ENCODE data around the gene FOXN3.

DNA sequence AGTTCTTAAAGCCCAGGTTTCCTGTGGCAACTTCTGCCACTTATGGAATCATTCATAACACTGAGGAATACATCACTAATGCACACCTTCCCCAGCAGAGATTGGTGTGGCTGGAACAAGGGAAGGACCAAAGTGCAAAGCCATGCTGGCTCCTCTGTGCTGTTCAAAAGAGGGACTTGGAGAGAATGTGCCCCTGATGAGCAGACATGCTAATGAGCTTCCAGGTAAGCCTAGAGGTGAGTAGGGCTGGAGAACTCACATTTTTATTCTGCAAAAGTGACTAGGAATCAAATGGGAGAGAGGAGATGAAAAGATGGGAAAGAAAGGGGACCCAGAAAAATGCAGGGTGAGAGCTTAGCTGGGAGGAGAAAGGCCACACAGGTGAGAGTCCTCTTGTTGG is 302.9 kb downstream of the FOXN3 start:
- TF ChIP-seq, protein P1, sequence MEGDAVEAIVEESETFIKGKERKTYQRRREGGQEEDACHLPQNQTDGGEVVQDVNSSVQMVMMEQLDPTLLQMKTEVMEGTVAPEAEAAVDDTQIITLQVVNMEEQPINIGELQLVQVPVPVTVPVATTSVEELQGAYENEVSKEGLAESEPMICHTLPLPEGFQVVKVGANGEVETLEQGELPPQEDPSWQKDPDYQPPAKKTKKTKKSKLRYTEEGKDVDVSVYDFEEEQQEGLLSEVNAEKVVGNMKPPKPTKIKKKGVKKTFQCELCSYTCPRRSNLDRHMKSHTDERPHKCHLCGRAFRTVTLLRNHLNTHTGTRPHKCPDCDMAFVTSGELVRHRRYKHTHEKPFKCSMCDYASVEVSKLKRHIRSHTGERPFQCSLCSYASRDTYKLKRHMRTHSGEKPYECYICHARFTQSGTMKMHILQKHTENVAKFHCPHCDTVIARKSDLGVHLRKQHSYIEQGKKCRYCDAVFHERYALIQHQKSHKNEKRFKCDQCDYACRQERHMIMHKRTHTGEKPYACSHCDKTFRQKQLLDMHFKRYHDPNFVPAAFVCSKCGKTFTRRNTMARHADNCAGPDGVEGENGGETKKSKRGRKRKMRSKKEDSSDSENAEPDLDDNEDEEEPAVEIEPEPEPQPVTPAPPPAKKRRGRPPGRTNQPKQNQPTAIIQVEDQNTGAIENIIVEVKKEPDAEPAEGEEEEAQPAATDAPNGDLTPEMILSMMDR (IDR thresholded peaks at IDR 0.05): no peak
- TF ChIP-seq POLR2A (IDR thresholded peaks at IDR 0.05): no peak
